GM10266 (cell line): ENCODE results near the gene FGB.
A peak's percentile ranks its signal among the peaks of the same experiment; 100 is the strongest.

Experiments used
- DNase-seq: peaks from one replicate; pipeline ENCODE4 v3.0.0; 2012; ENCODE audit errors: extremely low spot score
- TF ChIP-seq, protein P1 (sequence below): IDR thresholded peaks from 2 replicates; pipeline ENCODE4 v1.5.1; 2012; ENCODE audit warnings: mild to moderate bottlenecking, low read depth; ENCODE audit not compliant: control insufficient read depth, insufficient read depth; ENCODE audit errors: missing control alignments

FGB gene

DNA sequence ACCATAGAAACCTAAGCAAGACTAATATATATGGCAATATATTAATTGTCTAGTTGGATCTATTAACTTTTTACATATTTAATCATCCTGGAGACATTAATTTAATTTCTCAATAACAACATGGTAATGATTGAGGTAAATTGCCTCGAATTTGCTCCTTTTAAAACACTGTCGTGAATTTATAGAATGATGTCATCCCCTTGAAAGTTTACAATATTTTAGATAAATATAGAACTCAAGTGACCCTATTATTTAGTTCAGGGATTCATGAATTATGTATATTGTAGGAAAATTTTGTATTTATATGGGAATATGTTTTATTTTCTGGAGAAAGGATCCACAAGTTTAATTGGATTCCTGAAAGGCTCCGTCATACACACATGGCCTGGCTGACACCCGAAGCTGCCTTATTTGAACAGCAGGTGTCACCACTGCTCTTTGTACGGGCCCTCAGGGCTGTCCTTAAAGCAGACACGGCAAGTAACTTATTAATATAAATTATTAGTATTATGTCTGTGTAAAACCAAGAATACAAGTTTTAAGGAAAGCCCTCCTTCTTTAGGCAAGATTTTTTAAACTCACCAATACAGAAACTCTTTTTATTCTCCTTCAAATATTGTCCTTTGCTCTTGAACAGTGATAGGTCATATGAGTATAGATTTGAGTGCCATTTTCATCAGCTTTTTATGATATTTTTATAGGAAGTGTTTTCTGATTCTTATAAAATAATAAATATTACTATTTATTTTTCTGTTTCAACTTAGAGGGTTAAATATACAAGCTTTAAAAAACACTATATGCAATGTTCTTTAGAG, 10.7 kb upstream of the FGB start:
- peak; percentile 38 for DNase-seq

DNA sequence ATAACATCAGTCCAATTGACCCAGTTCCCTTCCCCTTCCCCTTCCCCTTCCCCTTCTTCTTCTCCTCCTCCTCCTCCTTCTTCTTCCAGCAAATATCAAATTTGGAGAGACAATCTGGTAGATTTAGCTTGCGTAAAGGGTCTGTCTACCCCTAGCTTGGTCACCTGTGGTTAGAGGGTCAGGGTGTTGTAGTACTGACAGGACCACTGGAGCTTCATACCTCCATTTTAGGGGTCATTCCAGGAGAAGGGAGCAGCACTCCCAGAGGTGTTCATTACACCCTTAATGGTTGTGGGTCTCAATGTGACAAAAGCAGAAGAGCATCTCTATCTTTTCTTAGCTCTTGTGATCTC, 3.7 kb upstream of the FGB start:
- DNase-seq, result no peak
- TF ChIP-seq, protein P1, sequence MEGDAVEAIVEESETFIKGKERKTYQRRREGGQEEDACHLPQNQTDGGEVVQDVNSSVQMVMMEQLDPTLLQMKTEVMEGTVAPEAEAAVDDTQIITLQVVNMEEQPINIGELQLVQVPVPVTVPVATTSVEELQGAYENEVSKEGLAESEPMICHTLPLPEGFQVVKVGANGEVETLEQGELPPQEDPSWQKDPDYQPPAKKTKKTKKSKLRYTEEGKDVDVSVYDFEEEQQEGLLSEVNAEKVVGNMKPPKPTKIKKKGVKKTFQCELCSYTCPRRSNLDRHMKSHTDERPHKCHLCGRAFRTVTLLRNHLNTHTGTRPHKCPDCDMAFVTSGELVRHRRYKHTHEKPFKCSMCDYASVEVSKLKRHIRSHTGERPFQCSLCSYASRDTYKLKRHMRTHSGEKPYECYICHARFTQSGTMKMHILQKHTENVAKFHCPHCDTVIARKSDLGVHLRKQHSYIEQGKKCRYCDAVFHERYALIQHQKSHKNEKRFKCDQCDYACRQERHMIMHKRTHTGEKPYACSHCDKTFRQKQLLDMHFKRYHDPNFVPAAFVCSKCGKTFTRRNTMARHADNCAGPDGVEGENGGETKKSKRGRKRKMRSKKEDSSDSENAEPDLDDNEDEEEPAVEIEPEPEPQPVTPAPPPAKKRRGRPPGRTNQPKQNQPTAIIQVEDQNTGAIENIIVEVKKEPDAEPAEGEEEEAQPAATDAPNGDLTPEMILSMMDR, result no peak

More for the DNA sequence above, 10.7 kb upstream of the FGB start:
- TF ChIP-seq, protein P1, result peak; percentile 77

DNA sequence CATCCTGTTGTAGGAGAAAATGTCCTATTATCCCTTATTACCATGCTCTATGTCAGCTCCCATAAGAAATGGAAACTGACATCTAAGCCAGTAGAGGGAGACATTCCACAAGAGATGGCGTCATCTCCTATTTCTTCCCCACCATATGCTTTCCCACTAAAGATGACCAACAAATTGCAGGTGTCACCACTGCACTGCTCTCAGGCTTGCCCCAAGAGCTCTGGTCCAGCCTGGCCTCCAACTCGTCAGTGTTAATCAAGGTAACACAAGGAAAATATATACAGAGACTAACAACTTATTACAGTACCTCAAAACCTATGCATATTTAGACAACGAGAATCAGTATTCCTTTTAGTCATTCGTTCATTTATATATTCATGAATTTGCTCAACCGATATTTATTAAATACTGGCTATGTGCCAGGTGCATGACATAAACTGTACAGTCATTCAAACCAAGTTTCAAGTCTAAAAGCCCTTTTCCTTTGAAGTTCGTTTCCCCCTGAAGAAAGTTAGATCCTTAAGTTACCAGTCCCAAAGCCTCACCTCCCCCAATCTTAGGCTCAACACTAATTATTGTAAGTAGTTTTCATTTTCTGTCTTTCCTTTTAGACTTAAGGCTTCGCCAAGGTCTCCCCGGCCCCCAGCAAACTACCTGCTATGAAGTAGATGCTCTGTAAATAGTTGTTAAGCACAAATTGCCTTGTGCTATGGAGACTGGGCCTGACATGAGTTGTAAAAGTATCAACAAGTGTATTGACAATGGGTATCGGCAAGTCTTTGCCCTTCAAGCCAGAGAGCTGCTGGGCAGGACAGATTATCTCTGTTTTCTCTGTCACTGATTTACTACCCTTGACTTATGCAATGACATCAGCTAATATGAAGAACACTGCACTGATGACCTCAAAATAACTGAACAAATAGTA, 3.1 kb upstream of the FGB start:
- DNase-seq, result peak; percentile 56
- TF ChIP-seq, protein P1, result peak; percentile 61

DNA sequence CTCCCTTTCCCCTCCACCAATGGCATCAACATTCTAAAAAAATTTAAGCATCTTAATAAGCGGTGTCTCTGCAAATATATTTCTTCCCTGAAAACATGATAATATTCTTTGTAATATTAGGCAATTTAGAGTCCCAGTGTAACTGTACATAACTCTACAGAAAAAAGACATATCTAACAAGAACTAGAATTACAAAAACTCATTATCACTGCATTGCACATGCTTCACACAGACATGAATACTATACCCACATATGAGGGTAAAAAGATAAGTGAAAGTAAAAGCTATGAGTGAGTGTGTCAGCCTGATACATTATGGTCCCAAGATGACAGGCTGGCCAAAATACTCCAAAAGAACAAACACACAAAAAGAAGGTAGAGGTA, 2.4 kb upstream of the FGB start:
- TF ChIP-seq, protein P1, result no peak
- no peak for DNase-seq

DNA sequence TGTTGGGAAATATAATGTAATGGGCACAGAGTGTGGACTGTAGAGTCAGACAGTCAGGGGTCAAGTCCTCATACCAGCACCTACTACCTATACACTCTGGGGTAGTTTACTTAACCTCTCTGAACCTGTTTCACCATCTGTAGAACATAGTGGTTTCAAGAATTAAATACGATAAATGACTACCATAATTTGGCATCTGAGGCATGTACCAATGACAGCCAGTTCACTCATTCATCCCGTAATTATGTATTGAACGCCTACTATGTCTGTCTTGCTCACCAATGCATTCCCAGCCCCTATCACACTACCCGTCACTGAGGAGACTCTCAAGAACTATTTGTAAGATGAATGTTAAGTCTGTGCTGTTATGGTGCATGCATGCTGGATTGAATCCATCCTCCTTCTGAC, 2.0 kb upstream of the FGB start:
- DNase-seq, result no peak
- TF ChIP-seq, protein P1, result no peak

DNA sequence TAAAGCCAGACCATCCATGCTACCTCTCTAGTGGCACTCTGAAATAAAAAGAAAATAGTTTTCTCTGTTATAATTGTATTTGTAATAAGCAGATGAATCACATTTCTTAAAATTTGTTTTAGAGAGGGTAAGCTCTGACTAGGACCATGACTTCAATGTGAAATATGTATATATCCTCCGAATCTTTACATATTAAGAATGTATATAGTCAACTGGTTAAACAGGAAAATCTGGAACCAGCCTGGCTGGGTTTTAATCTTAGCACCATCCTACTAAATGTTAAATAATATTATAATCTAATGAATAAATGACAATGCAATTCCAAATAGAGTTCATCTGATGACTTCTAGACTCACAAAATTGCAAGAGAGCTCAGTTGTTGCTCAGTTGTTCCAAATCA, 1.5 kb downstream of the FGB start:
- no peak for DNase-seq
- TF ChIP-seq, protein P1, result no peak

DNA sequence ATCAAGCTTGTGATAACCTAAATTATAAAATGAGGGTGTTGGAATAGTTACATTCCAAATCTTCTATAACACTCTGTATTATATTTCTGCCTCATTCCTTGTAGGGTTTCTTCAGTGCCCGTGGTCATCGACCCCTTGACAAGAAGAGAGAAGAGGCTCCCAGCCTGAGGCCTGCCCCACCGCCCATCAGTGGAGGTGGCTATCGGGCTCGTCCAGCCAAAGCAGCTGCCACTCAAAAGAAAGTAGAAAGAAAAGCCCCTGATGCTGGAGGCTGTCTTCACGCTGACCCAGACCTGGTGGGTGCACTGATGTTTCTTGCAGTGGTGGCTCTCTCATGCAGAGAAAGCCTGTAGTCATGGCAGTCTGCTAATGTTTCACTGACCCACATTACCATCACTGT, 2.9 kb downstream of the FGB start:
- DNase-seq, result no peak
- TF ChIP-seq, protein P1, result no peak
